Measurements from ENCODE around the gene ZNF835. TPM values are rescaled to one million over a fixed set of nuclear protein-coding genes. Genes with fewer than 3 reads are reported as not detected.
A peak's percentile ranks its signal among the peaks of the same experiment; 100 is the strongest.

Gene ZNF835
- total RNA-seq, 1 experiment from 2014 or later = not detected

DNA sequence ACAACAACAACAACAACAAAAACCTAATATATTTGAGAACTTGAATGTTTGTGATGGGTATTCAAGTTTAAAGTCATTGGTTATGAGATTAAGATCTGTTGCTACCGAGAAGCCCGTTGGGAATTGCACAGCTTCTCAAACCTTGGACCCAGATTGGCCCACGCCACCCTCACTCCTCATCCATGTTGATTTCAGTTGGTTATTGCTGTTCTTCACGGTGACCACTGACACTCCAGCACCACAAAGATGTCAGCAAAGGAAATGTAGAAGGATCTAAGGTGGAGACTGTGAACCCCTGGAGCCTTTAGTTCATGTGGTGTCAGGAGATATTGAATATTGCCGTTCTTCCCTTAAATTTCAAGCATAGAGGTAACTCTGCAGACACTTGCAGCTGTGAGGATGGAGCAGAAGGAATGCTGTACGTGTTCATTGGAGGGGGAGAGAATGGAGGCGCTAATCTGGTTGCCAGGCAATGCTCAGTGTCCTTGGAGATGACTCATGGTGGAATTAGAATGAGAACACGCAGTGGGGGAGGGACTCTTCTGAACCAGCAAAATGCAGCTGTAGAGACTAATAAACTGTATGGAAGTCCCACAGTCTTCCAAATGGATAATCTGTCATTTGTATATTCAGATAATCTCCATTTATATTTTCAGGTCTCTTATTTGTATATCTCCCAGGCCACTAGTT lies 20.8 kb upstream of the ZNF835 start:
- no peaks in the 10 kb centered on the region for H4K20me1 ChIP-seq (ENCODE audit: insufficient read depth)
- H3K4me2 ChIP-seq = no peak overlapping the region
- no peak for DNase-seq
- intact Hi-C loops (cut with micrococcal nuclease; ENCODE audit: unreplicated experiment) = no loop called here
- H3K27me3 ChIP-seq (ENCODE audit: insufficient read depth, low read depth) = peaks cover 14% of the 10 kb centered on the region
- H3F3A ChIP-seq (ENCODE audit: insufficient read depth, low read depth) = no peaks in the 10 kb centered on the region
- H3K27ac ChIP-seq = no peak overlapping the region
- no peak overlapping the region for H2AFZ ChIP-seq
- POLR2A ChIA-PET (ENCODE audit: unreplicated experiment) = no interaction called here
- H3K36me3 ChIP-seq (ENCODE audit: low read depth) = no peaks in the 10 kb centered on the region
- no peaks in the 10 kb centered on the region for H3K4me1 ChIP-seq (replicated peaks; ENCODE audit: insufficient read depth)
- CTCF ChIA-PET = no interaction called here
- no TSS peak for BruUV-seq (replicated peaks)
- H3K9me3 ChIP-seq (ENCODE audit: insufficient read depth, low read depth) = no peaks in the 10 kb centered on the region
- H3K9me2 ChIP-seq (ENCODE audit: insufficient read depth) = no peaks in the 10 kb centered on the region
- H3K4me3 ChIP-seq = no peak overlapping the region
- H3K79me2 ChIP-seq (ENCODE audit: low read depth) = no peaks in the 10 kb centered on the region
- TF ChIP-seq, protein P1, sequence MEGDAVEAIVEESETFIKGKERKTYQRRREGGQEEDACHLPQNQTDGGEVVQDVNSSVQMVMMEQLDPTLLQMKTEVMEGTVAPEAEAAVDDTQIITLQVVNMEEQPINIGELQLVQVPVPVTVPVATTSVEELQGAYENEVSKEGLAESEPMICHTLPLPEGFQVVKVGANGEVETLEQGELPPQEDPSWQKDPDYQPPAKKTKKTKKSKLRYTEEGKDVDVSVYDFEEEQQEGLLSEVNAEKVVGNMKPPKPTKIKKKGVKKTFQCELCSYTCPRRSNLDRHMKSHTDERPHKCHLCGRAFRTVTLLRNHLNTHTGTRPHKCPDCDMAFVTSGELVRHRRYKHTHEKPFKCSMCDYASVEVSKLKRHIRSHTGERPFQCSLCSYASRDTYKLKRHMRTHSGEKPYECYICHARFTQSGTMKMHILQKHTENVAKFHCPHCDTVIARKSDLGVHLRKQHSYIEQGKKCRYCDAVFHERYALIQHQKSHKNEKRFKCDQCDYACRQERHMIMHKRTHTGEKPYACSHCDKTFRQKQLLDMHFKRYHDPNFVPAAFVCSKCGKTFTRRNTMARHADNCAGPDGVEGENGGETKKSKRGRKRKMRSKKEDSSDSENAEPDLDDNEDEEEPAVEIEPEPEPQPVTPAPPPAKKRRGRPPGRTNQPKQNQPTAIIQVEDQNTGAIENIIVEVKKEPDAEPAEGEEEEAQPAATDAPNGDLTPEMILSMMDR (conservative IDR thresholded peaks at IDR 0.05) = no peak
- no peak for TF ChIP-seq EZH2 (IDR thresholded peaks at IDR 0.05; ENCODE audit: low read depth)

DNA sequence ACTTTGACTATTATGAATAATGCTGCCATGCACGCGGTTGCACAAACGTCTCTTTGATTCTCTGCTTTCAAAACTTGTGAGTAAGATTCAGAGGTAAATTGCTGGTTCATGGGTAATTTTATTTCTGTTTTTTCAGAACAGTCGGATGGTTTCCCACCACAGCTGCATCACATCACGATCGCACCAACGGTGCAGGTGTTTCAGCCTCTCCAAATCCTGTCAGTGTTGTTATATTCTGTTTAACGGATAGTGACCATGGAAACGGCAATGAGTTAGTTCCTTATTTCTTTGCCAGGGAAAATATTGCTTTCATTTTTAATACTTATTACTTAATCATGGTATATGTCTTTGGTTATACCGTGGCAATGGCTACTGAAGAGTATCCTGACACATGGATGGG lies 19.1 kb upstream of the ZNF835 start:
- Histone ChIP-seq H3K9me2 (ENCODE audit: insufficient read depth) (no peaks in the 10 kb centered on the region), H3K27me3 (ENCODE audit: insufficient read depth, low read depth) (peaks cover 14% of the 10 kb centered on the region), H3K27ac (no peak overlapping the region), H3K9me3 (ENCODE audit: insufficient read depth, low read depth) (no peaks in the 10 kb centered on the region), H4K20me1 (ENCODE audit: insufficient read depth) (no peaks in the 10 kb centered on the region), H3K4me3 (no peak overlapping the region), H3K4me2 (no peak overlapping the region), H3K79me2 (ENCODE audit: low read depth) (no peaks in the 10 kb centered on the region), H2AFZ (no peak overlapping the region), H3F3A (ENCODE audit: insufficient read depth, low read depth) (no peaks in the 10 kb centered on the region), H3K36me3 (ENCODE audit: low read depth) (no peaks in the 10 kb centered on the region), H3K4me1 (replicated peaks; ENCODE audit: insufficient read depth) (no peaks in the 10 kb centered on the region)
- intact Hi-C loops (cut with micrococcal nuclease; ENCODE audit: unreplicated experiment) = no loop called here
- BruUV-seq (replicated peaks) = no TSS peak
- no peak for DNase-seq
- ChIA-PET POLR2A (ENCODE audit: unreplicated experiment) (no interaction called here), CTCF (no interaction called here)
- TF ChIP-seq EZH2 (IDR thresholded peaks at IDR 0.05; ENCODE audit: low read depth) = no peak

DNA sequence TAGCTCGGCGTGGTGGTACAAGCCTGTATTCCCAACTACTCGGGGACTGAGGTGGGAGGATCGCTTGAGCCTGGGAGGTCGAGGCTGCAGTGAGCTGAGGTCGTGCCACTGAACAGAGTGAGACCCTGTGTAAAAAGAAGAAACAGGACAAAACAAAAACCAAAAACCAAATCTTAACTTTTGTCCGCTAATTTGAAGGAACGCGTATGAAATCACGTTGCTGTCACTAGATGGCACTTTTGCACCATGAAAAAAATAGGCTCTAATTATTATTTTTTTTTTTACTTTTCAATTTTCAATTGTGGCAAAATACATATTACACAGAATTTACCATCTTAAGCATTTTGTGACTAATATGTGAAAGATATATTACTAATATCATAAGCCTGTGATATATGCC lies 17.6 kb upstream of the ZNF835 start:
- DNase-seq = no peak
- TF ChIP-seq, protein P1 (conservative IDR thresholded peaks at IDR 0.05) = peak; percentile 48; the same call in 1 of the 2 replicates
- no peak for TF ChIP-seq EZH2 (IDR thresholded peaks at IDR 0.05; ENCODE audit: low read depth)
- Histone ChIP-seq H3K4me1 (replicated peaks; ENCODE audit: insufficient read depth) (no peaks in the 10 kb centered on the region), H2AFZ (no peak overlapping the region), H3K4me2 (no peak overlapping the region), H3K9me3 (ENCODE audit: insufficient read depth, low read depth) (no peaks in the 10 kb centered on the region), H3K79me2 (ENCODE audit: low read depth) (no peaks in the 10 kb centered on the region), H3K4me3 (no peak overlapping the region), H3K36me3 (ENCODE audit: low read depth) (no peaks in the 10 kb centered on the region), H4K20me1 (ENCODE audit: insufficient read depth) (no peaks in the 10 kb centered on the region), H3K9me2 (ENCODE audit: insufficient read depth) (no peaks in the 10 kb centered on the region), H3F3A (ENCODE audit: insufficient read depth, low read depth) (no peaks in the 10 kb centered on the region), H3K27ac (no peak overlapping the region), H3K27me3 (ENCODE audit: insufficient read depth, low read depth) (peaks cover 17% of the 10 kb centered on the region)
- ChIA-PET CTCF (no interaction called here), POLR2A (ENCODE audit: unreplicated experiment) (no interaction called here)
- BruUV-seq (replicated peaks) = no TSS peak
- intact Hi-C loops (cut with micrococcal nuclease; ENCODE audit: unreplicated experiment) = no loop called here

DNA sequence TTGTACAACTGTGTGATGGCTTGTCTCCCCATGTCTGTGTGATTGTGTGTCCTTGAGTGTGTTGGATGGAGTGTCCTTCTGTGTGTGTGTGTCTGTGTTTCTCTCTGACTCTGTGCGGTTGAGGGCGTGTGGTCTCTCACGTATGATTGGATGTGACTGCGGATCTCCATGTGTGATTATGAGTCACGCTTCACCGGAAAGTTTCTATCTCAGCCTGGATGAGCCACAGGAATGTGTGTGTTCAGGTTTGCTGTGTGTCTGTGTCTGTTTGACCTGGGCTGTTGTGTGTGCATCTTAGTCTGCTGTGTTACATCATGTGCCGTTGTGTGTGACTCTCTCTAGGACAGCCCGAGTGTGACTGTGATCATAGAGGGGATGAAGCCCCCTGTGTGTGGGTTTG lies 15.5 kb upstream of the ZNF835 start:
- intact Hi-C loops (cut with micrococcal nuclease; ENCODE audit: unreplicated experiment) = no loop called here
- H3K4me2 ChIP-seq = no peak overlapping the region
- no TSS peak for BruUV-seq (replicated peaks)
- peaks cover 23% of the 10 kb centered on the region for H3K27me3 ChIP-seq (ENCODE audit: insufficient read depth, low read depth)
- DNase-seq = no peak
- H2AFZ ChIP-seq = no peak overlapping the region
- POLR2A ChIA-PET (ENCODE audit: unreplicated experiment) = no interaction called here
- CTCF ChIA-PET = no interaction called here
- TF ChIP-seq, protein P1 (conservative IDR thresholded peaks at IDR 0.05) = no peak
- TF ChIP-seq EZH2 (IDR thresholded peaks at IDR 0.05; ENCODE audit: low read depth) = no peak
- H3K4me3 ChIP-seq = no peak overlapping the region
- H3K9me3 ChIP-seq (ENCODE audit: insufficient read depth, low read depth) = no peaks in the 10 kb centered on the region
- no peaks in the 10 kb centered on the region for H3K9me2 ChIP-seq (ENCODE audit: insufficient read depth)
- H3K4me1 ChIP-seq (replicated peaks; ENCODE audit: insufficient read depth) = no peaks in the 10 kb centered on the region
- no peaks in the 10 kb centered on the region for H3F3A ChIP-seq (ENCODE audit: insufficient read depth, low read depth)
- no peaks in the 10 kb centered on the region for H3K79me2 ChIP-seq (ENCODE audit: low read depth)
- no peaks in the 10 kb centered on the region for H4K20me1 ChIP-seq (ENCODE audit: insufficient read depth)
- no peak overlapping the region for H3K27ac ChIP-seq
- H3K36me3 ChIP-seq (ENCODE audit: low read depth) = no peaks in the 10 kb centered on the region

Measured in PC-9 (cell line).